22Rv1 (cell line): ENCODE results near the gene H1-8.
"Not testable (repeated sequence)": the region's sequence is repeated elsewhere in the genome, so short reads cannot be mapped to it uniquely, and the experiment has no call there.

Experiments used
- H3K27ac ChIP-seq: fragments of 450-650 bp; 2 replicates; pipeline ENCODE4 v1.5.1; 2017
- CTCF ChIP-seq: fragments of 450-650 bp; IDR thresholded peaks from 2 replicates; pipeline ENCODE4 v1.5.1; 2017; ENCODE audit warnings: mild to moderate bottlenecking
- ZFX ChIP-seq: fragments of 450-650 bp; IDR thresholded peaks from 2 replicates; pipeline ENCODE4 v1.6.1; 2017; ENCODE audit warnings: antibody characterized with exemption, borderline replicate concordance

H1-8 gene

GRCh38 chr3:129539206-129539605 is 3.8 kb upstream of the H1-8 start:
- no peak overlapping the region for H3K27ac ChIP-seq
- TF ChIP-seq ZFX (no peak), CTCF (no peak)

GRCh38 chr3:129540776-129541516 is 2.0 kb upstream of the H1-8 start:
- TF ChIP-seq ZFX (no peak), CTCF (no peak)
- no peak overlapping the region for H3K27ac ChIP-seq

GRCh38 chr3:129542747-129543146 is 228 bp upstream of the H1-8 start:
- no peak overlapping the region for H3K27ac ChIP-seq
- no peak for TF ChIP-seq ZFX
- no peak for TF ChIP-seq CTCF

- no peak overlapping the region for H3K27ac ChIP-seq
- no peak for TF ChIP-seq CTCF
Measured at GRCh38 chr3:129543999-129544398, 1.0 kb downstream of the H1-8 start.

- not testable (repeated sequence) for H3K27ac ChIP-seq
Measured at GRCh38 chr3:129545951-129546350, 3.0 kb downstream of the H1-8 start.

GRCh38 chr3:129547241-129547640 is 4.3 kb downstream of the H1-8 start:
- TF ChIP-seq CTCF (no peak), ZFX (no peak)

GRCh38 chr3:129548104-129548965 is 5.4 kb downstream of the H1-8 start:
- H3K27ac ChIP-seq, result no peak overlapping the region
- TF ChIP-seq CTCF (no peak), ZFX (no peak)

More at GRCh38 chr3:129547241-129547640, 4.3 kb downstream of the H1-8 start:
- no peak overlapping the region for H3K27ac ChIP-seq
